ENCODE results near the gene HCN3.

Gene HCN3

GRCh38 chr1:155322953-155323728 lies 45.9 kb downstream of the HCN3 start (continued):
- TF ChIP-seq ZNF354C (tag by site-specific recombination; IDR thresholded peaks at IDR 0.05; ENCODE audit: borderline replicate concordance, low read depth) (no peak), ZBTB20 (tag by site-specific recombination; IDR thresholded peaks at IDR 0.05) (peak; percentile 89), ZNF785 (tag by site-specific recombination; IDR thresholded peaks at IDR 0.05) (0 out of 2 replicates have a peak, but pooled peaks have one; percentile 19), ZNF366 (tag by site-specific recombination; conservative IDR thresholded peaks at IDR 0.05) (peak; percentile 99), ZNF777 (tag by site-specific recombination; IDR thresholded peaks at IDR 0.05; ENCODE audit: borderline replicate concordance) (no peak), ZSCAN16 (tag by site-specific recombination; IDR thresholded peaks at IDR 0.05) (no peak), KLF7 (tag by site-specific recombination; IDR thresholded peaks at IDR 0.05; ENCODE audit: borderline replicate concordance) (peak; percentile 45; the same call in 1 of the 2 replicates), ZNF404 (tag by site-specific recombination; IDR thresholded peaks at IDR 0.05) (no peak), ZNF138 (tag by site-specific recombination; IDR thresholded peaks at IDR 0.05; ENCODE audit: borderline replicate concordance) (no peak), ZBTB6 (tag by site-specific recombination; IDR thresholded peaks at IDR 0.05) (0 out of 2 replicates have a peak, but pooled peaks have one; percentile 9), ZNF558 (tag by site-specific recombination; IDR thresholded peaks at IDR 0.05) (no peak), BCL11B (tag by site-specific recombination; IDR thresholded peaks at IDR 0.05; ENCODE audit: low read depth) (peak; percentile 87), ZNF350 (tag by site-specific recombination; IDR thresholded peaks at IDR 0.05) (no peak), IKZF3 (tag by site-specific recombination; IDR thresholded peaks at IDR 0.05) (peak; percentile 98), PRDM4 (tag by site-specific recombination; IDR thresholded peaks at IDR 0.05) (no peak), ZBTB17 (tag by site-specific recombination; IDR thresholded peaks at IDR 0.05) (peak; percentile 66), ZNF658 (tag by site-specific recombination; IDR thresholded peaks at IDR 0.05) (no peak), ZNF362 (tag by site-specific recombination; IDR thresholded peaks at IDR 0.05) (no peak), GFI1B (tag by site-specific recombination; IDR thresholded peaks at IDR 0.05) (no peak), ZFP69B (tag by site-specific recombination; IDR thresholded peaks at IDR 0.05) (peak; percentile 79), ZNF670 (tag by site-specific recombination; IDR thresholded peaks at IDR 0.05; ENCODE audit: low read depth) (no peak), HOXA7 (CRISPR knock-in tag; IDR thresholded peaks at IDR 0.05; ENCODE audit: borderline replicate concordance) (no peak)
- TF ChIP-seq, protein P1, sequence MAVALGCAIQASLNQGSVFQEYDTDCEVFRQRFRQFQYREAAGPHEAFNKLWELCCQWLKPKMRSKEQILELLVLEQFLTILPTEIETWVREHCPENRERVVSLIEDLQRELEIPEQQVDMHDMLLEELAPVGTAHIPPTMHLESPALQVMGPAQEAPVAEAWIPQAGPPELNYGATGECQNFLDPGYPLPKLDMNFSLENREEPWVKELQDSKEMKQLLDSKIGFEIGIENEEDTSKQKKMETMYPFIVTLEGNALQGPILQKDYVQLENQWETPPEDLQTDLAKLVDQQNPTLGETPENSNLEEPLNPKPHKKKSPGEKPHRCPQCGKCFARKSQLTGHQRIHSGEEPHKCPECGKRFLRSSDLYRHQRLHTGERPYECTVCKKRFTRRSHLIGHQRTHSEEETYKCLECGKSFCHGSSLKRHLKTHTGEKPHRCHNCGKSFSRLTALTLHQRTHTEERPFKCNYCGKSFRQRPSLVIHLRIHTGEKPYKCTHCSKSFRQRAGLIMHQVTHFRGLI (tag by site-specific recombination; IDR thresholded peaks at IDR 0.05) = no peak; the same call in 1 of the 2 replicates
- TF ChIP-seq, protein P2, sequence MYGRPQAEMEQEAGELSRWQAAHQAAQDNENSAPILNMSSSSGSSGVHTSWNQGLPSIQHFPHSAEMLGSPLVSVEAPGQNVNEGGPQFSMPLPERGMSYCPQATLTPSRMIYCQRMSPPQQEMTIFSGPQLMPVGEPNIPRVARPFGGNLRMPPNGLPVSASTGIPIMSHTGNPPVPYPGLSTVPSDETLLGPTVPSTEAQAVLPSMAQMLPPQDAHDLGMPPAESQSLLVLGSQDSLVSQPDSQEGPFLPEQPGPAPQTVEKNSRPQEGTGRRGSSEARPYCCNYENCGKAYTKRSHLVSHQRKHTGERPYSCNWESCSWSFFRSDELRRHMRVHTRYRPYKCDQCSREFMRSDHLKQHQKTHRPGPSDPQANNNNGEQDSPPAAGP (tag by site-specific recombination; IDR thresholded peaks at IDR 0.05) = peak; percentile 91
- TF ChIP-seq, protein P3, sequence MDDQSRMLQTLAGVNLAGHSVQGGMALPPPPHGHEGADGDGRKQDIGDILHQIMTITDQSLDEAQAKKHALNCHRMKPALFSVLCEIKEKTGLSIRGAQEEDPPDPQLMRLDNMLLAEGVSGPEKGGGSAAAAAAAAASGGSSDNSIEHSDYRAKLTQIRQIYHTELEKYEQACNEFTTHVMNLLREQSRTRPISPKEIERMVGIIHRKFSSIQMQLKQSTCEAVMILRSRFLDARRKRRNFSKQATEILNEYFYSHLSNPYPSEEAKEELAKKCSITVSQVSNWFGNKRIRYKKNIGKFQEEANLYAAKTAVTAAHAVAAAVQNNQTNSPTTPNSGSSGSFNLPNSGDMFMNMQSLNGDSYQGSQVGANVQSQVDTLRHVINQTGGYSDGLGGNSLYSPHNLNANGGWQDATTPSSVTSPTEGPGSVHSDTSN (CRISPR knock-in tag; IDR thresholded peaks at IDR 0.05) = no peak
- TF ChIP-seq, protein P4, sequence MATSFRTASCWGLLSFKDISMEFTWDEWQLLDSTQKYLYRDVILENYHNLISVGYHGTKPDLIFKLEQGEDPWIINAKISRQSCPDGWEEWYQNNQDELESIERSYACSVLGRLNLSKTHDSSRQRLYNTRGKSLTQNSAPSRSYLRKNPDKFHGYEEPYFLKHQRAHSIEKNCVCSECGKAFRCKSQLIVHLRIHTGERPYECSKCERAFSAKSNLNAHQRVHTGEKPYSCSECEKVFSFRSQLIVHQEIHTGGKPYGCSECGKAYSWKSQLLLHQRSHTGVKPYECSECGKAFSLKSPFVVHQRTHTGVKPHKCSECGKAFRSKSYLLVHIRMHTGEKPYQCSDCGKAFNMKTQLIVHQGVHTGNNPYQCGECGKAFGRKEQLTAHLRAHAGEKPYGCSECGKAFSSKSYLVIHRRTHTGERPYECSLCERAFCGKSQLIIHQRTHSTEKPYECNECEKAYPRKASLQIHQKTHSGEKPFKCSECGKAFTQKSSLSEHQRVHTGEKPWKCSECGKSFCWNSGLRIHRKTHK (tag by site-specific recombination; IDR thresholded peaks at IDR 0.05) = no peak
- TF ChIP-seq, protein P5, sequence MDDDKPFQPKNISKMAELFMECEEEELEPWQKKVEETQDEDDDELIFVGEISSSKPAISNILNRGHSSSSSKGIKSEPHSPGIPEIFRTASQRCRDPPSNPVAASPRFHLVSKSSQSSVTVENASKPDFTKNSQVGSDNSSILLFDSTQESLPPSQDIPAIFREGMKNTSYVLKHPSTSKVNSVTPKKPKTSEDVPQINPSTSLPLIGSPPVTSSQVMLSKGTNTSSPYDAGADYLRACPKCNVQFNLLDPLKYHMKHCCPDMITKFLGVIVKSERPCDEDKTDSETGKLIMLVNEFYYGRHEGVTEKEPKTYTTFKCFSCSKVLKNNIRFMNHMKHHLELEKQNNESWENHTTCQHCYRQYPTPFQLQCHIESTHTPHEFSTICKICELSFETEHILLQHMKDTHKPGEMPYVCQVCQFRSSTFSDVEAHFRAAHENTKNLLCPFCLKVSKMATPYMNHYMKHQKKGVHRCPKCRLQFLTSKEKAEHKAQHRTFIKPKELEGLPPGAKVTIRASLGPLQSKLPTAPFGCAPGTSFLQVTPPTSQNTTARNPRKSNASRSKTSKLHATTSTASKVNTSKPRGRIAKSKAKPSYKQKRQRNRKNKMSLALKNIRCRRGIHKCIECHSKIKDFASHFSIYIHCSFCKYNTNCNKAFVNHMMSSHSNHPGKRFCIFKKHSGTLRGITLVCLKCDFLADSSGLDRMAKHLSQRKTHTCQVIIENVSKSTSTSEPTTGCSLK (tag by site-specific recombination; IDR thresholded peaks at IDR 0.05) = no peak

All from HEK293 (cell line).